GM12878 (cell line): ENCODE measurements around the gene FADS3. TPM values are rescaled to one million over a fixed set of nuclear protein-coding genes. Genes with fewer than 3 reads are reported as not detected.

ENCODE experiments used
- ATAC-seq: fragments of 200-7000 bp; cut with Tn5 transposase; 3 replicates; pipeline ENCODE4 v1.9.1; 2020; ENCODE audit warnings: mild to moderate bottlenecking, moderate library complexity
- BruUV-seq: library from RNA; stranded (reverse); fragments of 400-500 nt; replicated peaks from 2 replicates; lab custom pipeline; 2021; lab: Mats Ljungman, UMichigan
- CTCF ChIA-PET: fragments of 300-600 bp; sonication (Branson Sonifier 250); formaldehyde crosslinking; extraction: SDS; loops from one replicate; lab custom pipeline; 2021; ENCODE audit warnings: inconsistent platforms; lab: Yijun Ruan, JAX
- POLR2A ChIA-PET: fragments of 350-600 bp; formaldehyde crosslinking; extraction: SDS; loops from one replicate; lab custom pipeline; 2021; ENCODE audit warnings: inconsistent platforms; lab: Charles Lee
- RAD21 ChIA-PET: fragments of 300-600 bp; sonication (Branson Sonifier 250); formaldehyde crosslinking; loops from one replicate; lab custom pipeline; 2023; ENCODE audit warnings: antibody characterized with exemption; ENCODE audit not compliant: unreplicated experiment; lab: Charles Lee
- SMC1A ChIA-PET: fragments of 300-600 bp; sonication (Branson Sonifier 250); formaldehyde crosslinking; loops from one replicate; lab custom pipeline; 2023; ENCODE audit not compliant: unreplicated experiment, uncharacterized antibody; lab: Charles Lee
- DNase-seq: peaks from one replicate; pipeline ENCODE4 v3.0.0-alpha.2; 2011; ENCODE audit warnings: low read depth, low spot score
- FAIRE-seq: peaks from 3 replicates; lab custom pipeline; 2011; peaks lifted over from hg19 to GRCh38; lab: Jason Lieb, UNC
- H2AFZ ChIP-seq: 2 replicates; pipeline ENCODE4 v1.6.0; 2011; ENCODE audit warnings: low read depth, low read length, control low read depth; ENCODE audit not compliant: control insufficient read depth
- H3K27ac ChIP-seq: 2 replicates; pipeline ENCODE4 v1.5.1; 2011; ENCODE audit warnings: control low read depth; ENCODE audit not compliant: control insufficient read depth, insufficient read depth
- H3K27me3 ChIP-seq, 2 experiments: replicated peaks in 1 of 2; 2 replicates each; pipeline versions ENCODE4 v1.6.0 to v1.6.1; 2011; ENCODE audit warnings: low read length in 1 of 2; ENCODE audit not compliant: control insufficient read depth in 2 of 2, insufficient read depth in 2 of 2
- H3K36me3 ChIP-seq, 2 experiments: 2 replicates each; pipeline ENCODE4 v1.5.1; 2011; ENCODE audit warnings: low read length in 1 of 2; ENCODE audit not compliant: control insufficient read depth in 2 of 2, insufficient read depth in 2 of 2
- H3K4me1 ChIP-seq: 2 replicates; pipeline ENCODE4 v1.6.1; 2011; ENCODE audit warnings: mild to moderate bottlenecking, low read length, moderate library complexity, mixed read lengths; ENCODE audit not compliant: control insufficient read depth, insufficient read depth
- H3K4me2 ChIP-seq: 2 replicates; pipeline ENCODE4 v1.6.0; 2011; ENCODE audit warnings: control low read depth; ENCODE audit not compliant: control insufficient read depth, insufficient read depth
- H3K4me3 ChIP-seq: fragments of 200-600 bp; sonication (generic); 2 replicates; pipeline ENCODE4 v1.5.1; 2016
- H3K79me2 ChIP-seq: 2 replicates; pipeline ENCODE4 v1.6.0; 2011; ENCODE audit warnings: low read length; ENCODE audit not compliant: control insufficient read depth, insufficient read depth
- H3K9ac ChIP-seq: 2 replicates; pipeline ENCODE4 v1.8.0; 2011; ENCODE audit warnings: low read length, control low read depth, mixed read lengths; ENCODE audit not compliant: control insufficient read depth, insufficient read depth
- H3K9me3 ChIP-seq: replicated peaks from 3 replicates; pipeline ENCODE4 v1.5.1; 2011; ENCODE audit warnings: mild to moderate bottlenecking, low read length; ENCODE audit not compliant: control insufficient read depth, insufficient read depth
- H4K20me1 ChIP-seq: 2 replicates; pipeline ENCODE4 v1.6.0; 2011; ENCODE audit not compliant: control insufficient read depth, insufficient read depth
- DPF2 ChIP-seq: fragments of 450-650 bp; IDR thresholded peaks from 2 replicates; pipeline ENCODE4 v1.6.1; 2017; ENCODE audit warnings: mild to moderate bottlenecking
- ESRRA ChIP-seq: IDR thresholded peaks from 2 replicates; pipeline ENCODE4 v1.6.1; 2012; ENCODE audit warnings: mild to moderate bottlenecking, low read length, improper control_type of control experiment
- IKZF2 ChIP-seq, 2 experiments: fragments of 450-650 bp; IDR thresholded peaks; 2 replicates each; pipeline ENCODE4 v1.6.1; 2017; ENCODE audit warnings: mild to moderate bottlenecking in 2 of 2, moderate library complexity in 2 of 2
- SREBF2 ChIP-seq: IDR thresholded peaks from 2 replicates; pipeline ENCODE4 v1.6.1; 2012; ENCODE audit warnings: mild to moderate bottlenecking, low read length
- WGBS: methylation state at CpG from one replicate; pipeline ENCODE4 v1.1.6; 2016; ENCODE audit warnings: low lambda C conversion rate; ENCODE audit not compliant: insufficient replicate concordance, insufficient coverage; ENCODE audit errors: missing lambda C conversion rate; 5-methylcytosine and 5-hydroxymethylcytosine counted together
- in situ Hi-C: fragments of 300-500 bp; cut with MboI; formaldehyde crosslinking; loops from 9 replicates; pipeline ENCODE4 v1.14.3; 2018; ENCODE audit warnings: mixed read lengths
- intact Hi-C: fragments of 100-400 bp; cut with micrococcal nuclease; formaldehyde crosslinking; loops from one replicate; pipeline ENCODE4 v1.14.2; 2022; ENCODE audit not compliant: unreplicated experiment
- polyA plus RNA-seq, 11 experiments: library from polyadenylated mRNA; depleted of rRNA in 4 of 11; unstranded in 6 of 11; stranded (reverse) in 5 of 11; fragments of >200 nt; fragmentation: Nextera tagmentation in 4 of 11; fragmentation: Illumina TruSeq in 1 of 11; extraction: Ambion mirVana in 4 of 11; extraction: Trizol in 1 of 11; gene quantifications; 1 replicate in 1 of 11; 2 replicates in 10 of 11; pipeline versions ENCODE4 v1.2.1 to v1.2.3, GENCODE V29; 2011 to 2016; ENCODE audit warnings: inconsistent platforms in 2 of 11, missing spikeins in 2 of 11, low read depth in 1 of 11
- total RNA-seq, 4 experiments: library from RNA; depleted of rRNA in 3 of 4; stranded (reverse); fragments of >200 nt in 3 of 4; fragmentation: Illumina TruSeq in 1 of 4; extraction: Trizol in 1 of 4; gene quantifications; 2 replicates each; pipeline versions ENCODE4 v1.2.1 to v1.2.3, GENCODE V29; 2013 to 2021
- TF ChIP-seq, protein P1 (sequence below): IDR thresholded peaks from 2 replicates; pipeline ENCODE4 v1.6.1; 2012; ENCODE audit warnings: improper control_type of control experiment, low read depth, low read length; ENCODE audit not compliant: insufficient replicate concordance
- TF ChIP-seq, protein P2 (sequence below): fragments of 450-650 bp; formaldehyde crosslinking; IDR thresholded peaks from 2 replicates; pipeline ENCODE4 v1.5.0; 2022; ENCODE audit warnings: mild to moderate bottlenecking, missing genetic modification characterization
- TF ChIP-seq, protein P3 (sequence below): fragments of 450-650 bp; IDR thresholded peaks from 2 replicates; pipeline ENCODE4 v1.6.1; 2017; ENCODE audit warnings: borderline replicate concordance
- TF ChIP-seq, protein P4 (sequence below), 3 experiments: IDR thresholded peaks in 2 of 3; conservative IDR thresholded peaks in 1 of 3; 2 replicates each; pipeline ENCODE4 v1.5.1; 2011; ENCODE audit warnings: low read depth in 3 of 3, low read length in 3 of 3, mild to moderate bottlenecking in 3 of 3, control low read depth in 2 of 3, moderate library complexity in 2 of 3, inconsistent platforms in 1 of 3, mixed read lengths in 1 of 3; ENCODE audit not compliant: control insufficient read depth in 2 of 3, insufficient read depth in 1 of 3; ENCODE audit errors: extremely low read depth in 1 of 3

The FADS3 gene
- total and polyA plus RNA-seq, 10 of the 15 experiments (the other 5 are each of a cell fraction or from before 2014, with no cell fraction given), result 0.23 to 8.1 (median 4.2) TPM

DNA sequence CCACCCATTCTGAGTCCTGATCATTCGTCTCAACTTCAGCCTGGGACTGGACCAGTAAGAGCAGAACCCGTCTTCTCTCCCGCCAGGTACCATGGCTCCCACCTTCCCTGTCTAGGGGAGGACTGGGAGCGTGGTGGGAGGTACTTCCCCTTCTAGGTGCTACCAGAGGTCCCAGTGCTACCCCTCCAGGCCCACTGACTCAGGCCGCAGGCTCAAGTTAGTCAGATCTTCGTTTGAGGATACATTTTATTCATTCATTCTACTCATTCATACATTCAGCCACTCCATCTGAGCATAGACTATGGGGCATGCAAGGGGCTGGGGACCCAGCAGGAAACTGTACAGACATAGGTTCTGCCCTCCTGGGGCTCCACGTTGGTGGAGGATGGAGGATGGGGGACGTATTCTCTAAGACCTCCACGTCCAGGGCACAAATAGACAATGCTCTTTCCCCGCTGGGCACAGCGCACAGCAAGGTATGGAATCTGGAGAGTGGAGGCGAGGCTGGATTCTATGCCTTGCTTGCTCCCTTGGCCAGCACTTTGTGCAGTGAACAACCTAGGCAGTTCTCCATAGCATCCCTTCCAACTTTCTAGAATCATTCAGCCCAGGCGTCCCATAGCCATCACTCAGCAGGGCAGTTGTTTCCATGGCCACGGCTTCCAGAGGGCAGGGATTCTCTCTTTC, 27.0 kb upstream of the FADS3 start:
- in situ Hi-C loops, result no loop called here
- RAD21 ChIA-PET, result no interaction called here
- CTCF ChIA-PET, result no interaction called here
- no TSS peak for BruUV-seq
- ATAC-seq (no peak), FAIRE-seq (no peak), DNase-seq (no peak)
- Histone ChIP-seq H3K4me1 (no peaks in the 10 kb centered on the region), H3K4me3 (no peak overlapping the region), H3K27me3 (peaks cover 6 to 9% of the 10 kb centered on the region in 2 experiments; a peak in 3 of 4 replicates), H3K9me3 (no peaks in the 10 kb centered on the region), H4K20me1 (no peaks in the 10 kb centered on the region), H2AFZ (no peak overlapping the region), H3K79me2 (no peaks in the 10 kb centered on the region), H3K4me2 (no peak overlapping the region), H3K27ac (no peak overlapping the region), H3K36me3 (no peaks in the 10 kb centered on the region), H3K9ac (no peak overlapping the region)
- POLR2A ChIA-PET, result no interaction called here
- SMC1A ChIA-PET, result no interaction called here
- 39% methylated on average over 14 of the region's 14 CpGs for WGBS
- intact Hi-C loops, result no loop called here
- TF ChIP-seq DPF2 (no peak), IKZF2 (IDR thresholded peaks at IDR 0.05) (no peak), ESRRA (no peak), SREBF2 (no peak)
- TF ChIP-seq, protein P1, sequence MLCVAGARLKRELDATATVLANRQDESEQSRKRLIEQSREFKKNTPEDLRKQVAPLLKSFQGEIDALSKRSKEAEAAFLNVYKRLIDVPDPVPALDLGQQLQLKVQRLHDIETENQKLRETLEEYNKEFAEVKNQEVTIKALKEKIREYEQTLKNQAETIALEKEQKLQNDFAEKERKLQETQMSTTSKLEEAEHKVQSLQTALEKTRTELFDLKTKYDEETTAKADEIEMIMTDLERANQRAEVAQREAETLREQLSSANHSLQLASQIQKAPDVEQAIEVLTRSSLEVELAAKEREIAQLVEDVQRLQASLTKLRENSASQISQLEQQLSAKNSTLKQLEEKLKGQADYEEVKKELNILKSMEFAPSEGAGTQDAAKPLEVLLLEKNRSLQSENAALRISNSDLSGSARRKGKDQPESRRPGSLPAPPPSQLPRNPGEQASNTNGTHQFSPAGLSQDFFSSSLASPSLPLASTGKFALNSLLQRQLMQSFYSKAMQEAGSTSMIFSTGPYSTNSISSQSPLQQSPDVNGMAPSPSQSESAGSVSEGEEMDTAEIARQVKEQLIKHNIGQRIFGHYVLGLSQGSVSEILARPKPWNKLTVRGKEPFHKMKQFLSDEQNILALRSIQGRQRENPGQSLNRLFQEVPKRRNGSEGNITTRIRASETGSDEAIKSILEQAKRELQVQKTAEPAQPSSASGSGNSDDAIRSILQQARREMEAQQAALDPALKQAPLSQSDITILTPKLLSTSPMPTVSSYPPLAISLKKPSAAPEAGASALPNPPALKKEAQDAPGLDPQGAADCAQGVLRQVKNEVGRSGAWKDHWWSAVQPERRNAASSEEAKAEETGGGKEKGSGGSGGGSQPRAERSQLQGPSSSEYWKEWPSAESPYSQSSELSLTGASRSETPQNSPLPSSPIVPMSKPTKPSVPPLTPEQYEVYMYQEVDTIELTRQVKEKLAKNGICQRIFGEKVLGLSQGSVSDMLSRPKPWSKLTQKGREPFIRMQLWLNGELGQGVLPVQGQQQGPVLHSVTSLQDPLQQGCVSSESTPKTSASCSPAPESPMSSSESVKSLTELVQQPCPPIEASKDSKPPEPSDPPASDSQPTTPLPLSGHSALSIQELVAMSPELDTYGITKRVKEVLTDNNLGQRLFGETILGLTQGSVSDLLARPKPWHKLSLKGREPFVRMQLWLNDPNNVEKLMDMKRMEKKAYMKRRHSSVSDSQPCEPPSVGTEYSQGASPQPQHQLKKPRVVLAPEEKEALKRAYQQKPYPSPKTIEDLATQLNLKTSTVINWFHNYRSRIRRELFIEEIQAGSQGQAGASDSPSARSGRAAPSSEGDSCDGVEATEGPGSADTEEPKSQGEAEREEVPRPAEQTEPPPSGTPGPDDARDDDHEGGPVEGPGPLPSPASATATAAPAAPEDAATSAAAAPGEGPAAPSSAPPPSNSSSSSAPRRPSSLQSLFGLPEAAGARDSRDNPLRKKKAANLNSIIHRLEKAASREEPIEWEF, result no peak
- TF ChIP-seq, protein P2, sequence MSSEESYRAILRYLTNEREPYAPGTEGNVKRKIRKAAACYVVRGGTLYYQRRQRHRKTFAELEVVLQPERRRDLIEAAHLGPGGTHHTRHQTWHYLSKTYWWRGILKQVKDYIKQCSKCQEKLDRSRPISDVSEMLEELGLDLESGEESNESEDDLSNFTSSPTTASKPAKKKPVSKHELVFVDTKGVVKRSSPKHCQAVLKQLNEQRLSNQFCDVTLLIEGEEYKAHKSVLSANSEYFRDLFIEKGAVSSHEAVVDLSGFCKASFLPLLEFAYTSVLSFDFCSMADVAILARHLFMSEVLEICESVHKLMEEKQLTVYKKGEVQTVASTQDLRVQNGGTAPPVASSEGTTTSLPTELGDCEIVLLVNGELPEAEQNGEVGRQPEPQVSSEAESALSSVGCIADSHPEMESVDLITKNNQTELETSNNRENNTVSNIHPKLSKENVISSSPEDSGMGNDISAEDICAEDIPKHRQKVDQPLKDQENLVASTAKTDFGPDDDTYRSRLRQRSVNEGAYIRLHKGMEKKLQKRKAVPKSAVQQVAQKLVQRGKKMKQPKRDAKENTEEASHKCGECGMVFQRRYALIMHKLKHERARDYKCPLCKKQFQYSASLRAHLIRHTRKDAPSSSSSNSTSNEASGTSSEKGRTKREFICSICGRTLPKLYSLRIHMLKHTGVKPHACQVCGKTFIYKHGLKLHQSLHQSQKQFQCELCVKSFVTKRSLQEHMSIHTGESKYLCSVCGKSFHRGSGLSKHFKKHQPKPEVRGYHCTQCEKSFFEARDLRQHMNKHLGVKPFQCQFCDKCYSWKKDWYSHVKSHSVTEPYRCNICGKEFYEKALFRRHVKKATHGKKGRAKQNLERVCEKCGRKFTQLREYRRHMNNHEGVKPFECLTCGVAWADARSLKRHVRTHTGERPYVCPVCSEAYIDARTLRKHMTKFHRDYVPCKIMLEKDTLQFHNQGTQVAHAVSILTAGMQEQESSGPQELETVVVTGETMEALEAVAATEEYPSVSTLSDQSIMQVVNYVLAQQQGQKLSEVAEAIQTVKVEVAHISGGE (CRISPR knock-in tag), result no peak
- TF ChIP-seq, protein P3, sequence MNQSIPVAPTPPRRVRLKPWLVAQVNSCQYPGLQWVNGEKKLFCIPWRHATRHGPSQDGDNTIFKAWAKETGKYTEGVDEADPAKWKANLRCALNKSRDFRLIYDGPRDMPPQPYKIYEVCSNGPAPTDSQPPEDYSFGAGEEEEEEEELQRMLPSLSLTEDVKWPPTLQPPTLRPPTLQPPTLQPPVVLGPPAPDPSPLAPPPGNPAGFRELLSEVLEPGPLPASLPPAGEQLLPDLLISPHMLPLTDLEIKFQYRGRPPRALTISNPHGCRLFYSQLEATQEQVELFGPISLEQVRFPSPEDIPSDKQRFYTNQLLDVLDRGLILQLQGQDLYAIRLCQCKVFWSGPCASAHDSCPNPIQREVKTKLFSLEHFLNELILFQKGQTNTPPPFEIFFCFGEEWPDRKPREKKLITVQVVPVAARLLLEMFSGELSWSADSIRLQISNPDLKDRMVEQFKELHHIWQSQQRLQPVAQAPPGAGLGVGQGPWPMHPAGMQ, result no peak
- TF ChIP-seq, protein P4, sequence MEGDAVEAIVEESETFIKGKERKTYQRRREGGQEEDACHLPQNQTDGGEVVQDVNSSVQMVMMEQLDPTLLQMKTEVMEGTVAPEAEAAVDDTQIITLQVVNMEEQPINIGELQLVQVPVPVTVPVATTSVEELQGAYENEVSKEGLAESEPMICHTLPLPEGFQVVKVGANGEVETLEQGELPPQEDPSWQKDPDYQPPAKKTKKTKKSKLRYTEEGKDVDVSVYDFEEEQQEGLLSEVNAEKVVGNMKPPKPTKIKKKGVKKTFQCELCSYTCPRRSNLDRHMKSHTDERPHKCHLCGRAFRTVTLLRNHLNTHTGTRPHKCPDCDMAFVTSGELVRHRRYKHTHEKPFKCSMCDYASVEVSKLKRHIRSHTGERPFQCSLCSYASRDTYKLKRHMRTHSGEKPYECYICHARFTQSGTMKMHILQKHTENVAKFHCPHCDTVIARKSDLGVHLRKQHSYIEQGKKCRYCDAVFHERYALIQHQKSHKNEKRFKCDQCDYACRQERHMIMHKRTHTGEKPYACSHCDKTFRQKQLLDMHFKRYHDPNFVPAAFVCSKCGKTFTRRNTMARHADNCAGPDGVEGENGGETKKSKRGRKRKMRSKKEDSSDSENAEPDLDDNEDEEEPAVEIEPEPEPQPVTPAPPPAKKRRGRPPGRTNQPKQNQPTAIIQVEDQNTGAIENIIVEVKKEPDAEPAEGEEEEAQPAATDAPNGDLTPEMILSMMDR (IDR thresholded peaks at IDR 0.05 in 2 of 3, conservative IDR thresholded peaks at IDR 0.05 in 1 of 3; ENCODE audit: control insufficient read depth in 2 of 3, extremely low read depth in 1 of 3, insufficient read depth in 1 of 3, low read depth in 3 of 3, low read length in 3 of 3), result no peak
